Loucy (cell line): ENCODE results near the gene LY6G5C.

ENCODE experiments used
- H2AFZ ChIP-seq: fragments of 200-600 bp; sonication (generic); 2 replicates; pipeline ENCODE4 v1.6.0; 2016; ENCODE audit warnings: antibody characterized with exemption, mild to moderate bottlenecking, low read length, moderate library complexity
- H3F3A ChIP-seq: fragments of 200-600 bp; 2 replicates; pipeline ENCODE4 v1.6.0; 2016; ENCODE audit warnings: antibody characterized with exemption, low read depth, mild to moderate bottlenecking
- H3K27me3 ChIP-seq: fragments of 200-600 bp; sonication (generic); 2 replicates; pipeline ENCODE4 v1.6.1; 2014; ENCODE audit warnings: low read length, mild to moderate bottlenecking; ENCODE audit not compliant: insufficient read depth, poor library complexity, severe bottlenecking
- H3K36me3 ChIP-seq: fragments of 200-600 bp; sonication (generic); 2 replicates; pipeline ENCODE4 v1.6.1; 2016; ENCODE audit warnings: low read length; ENCODE audit not compliant: insufficient read depth
- H3K4me1 ChIP-seq: fragments of 200-600 bp; sonication (generic); 2 replicates; pipeline ENCODE4 v1.5.1; 2014; ENCODE audit warnings: low read length, mild to moderate bottlenecking; ENCODE audit not compliant: insufficient read depth, poor library complexity, severe bottlenecking
- H3K4me2 ChIP-seq: fragments of 200-600 bp; sonication (generic); 2 replicates; pipeline ENCODE4 v1.6.0; 2014; ENCODE audit warnings: antibody characterized with exemption, low read length, low read depth, mild to moderate bottlenecking; ENCODE audit not compliant: poor library complexity, severe bottlenecking
- H3K4me3 ChIP-seq: fragments of 200-600 bp; sonication (generic); 2 replicates; pipeline ENCODE4 v1.5.1; 2014; ENCODE audit warnings: low read length, mild to moderate bottlenecking, mixed read lengths; ENCODE audit not compliant: poor library complexity, severe bottlenecking
- H3K79me2 ChIP-seq: fragments of 200-600 bp; sonication (generic); 2 replicates; pipeline ENCODE4 v1.6.1; 2014; ENCODE audit warnings: low read length; ENCODE audit not compliant: insufficient read depth
- H3K9ac ChIP-seq: fragments of 200-600 bp; sonication (generic); 2 replicates; pipeline ENCODE4 v1.6.0; 2014; ENCODE audit warnings: mild to moderate bottlenecking, low read depth, low read length, moderate library complexity; ENCODE audit not compliant: poor library complexity, severe bottlenecking
- H3K9me2 ChIP-seq: fragments of 200-600 bp; sonication (generic); replicated peaks from 2 replicates; pipeline ENCODE4 v1.6.1; 2016; ENCODE audit warnings: low read depth, low read length, mixed read lengths
- H3K9me3 ChIP-seq: fragments of 200-600 bp; sonication (generic); 2 replicates; pipeline ENCODE4 v1.6.1; 2014; ENCODE audit warnings: mild to moderate bottlenecking, antibody characterized with exemption, low read length, low read depth; ENCODE audit not compliant: insufficient read depth
- H4K20me1 ChIP-seq: fragments of 200-600 bp; sonication (generic); 2 replicates; pipeline ENCODE4 v1.6.0; 2014; ENCODE audit warnings: antibody characterized with exemption, low read length, mild to moderate bottlenecking; ENCODE audit not compliant: insufficient read depth, poor library complexity, severe bottlenecking
- EZH2phosphoT487 ChIP-seq: fragments of 200-600 bp; IDR thresholded peaks from 2 replicates; pipeline ENCODE4 v1.6.1; 2018; ENCODE audit warnings: antibody characterized with exemption, mild to moderate bottlenecking, moderate library complexity, borderline replicate concordance
- TF ChIP-seq, protein P1 (sequence below): fragments of 200-600 bp; sonication (generic); conservative IDR thresholded peaks from 2 replicates; pipeline ENCODE4 v1.5.1; 2014; ENCODE audit warnings: mild to moderate bottlenecking, antibody characterized with exemption, low read length

Gene LY6G5C

GRCh38 chr6:31662124-31662723, 18.6 kb downstream of the LY6G5C start:
- no peaks in the 10 kb centered on the region for H3K9me2 ChIP-seq
- H3K4me2 ChIP-seq: peak overlapping the region; percentile 95
- peaks cover 20% of the 10 kb centered on the region for H4K20me1 ChIP-seq
- TF ChIP-seq, protein P1, sequence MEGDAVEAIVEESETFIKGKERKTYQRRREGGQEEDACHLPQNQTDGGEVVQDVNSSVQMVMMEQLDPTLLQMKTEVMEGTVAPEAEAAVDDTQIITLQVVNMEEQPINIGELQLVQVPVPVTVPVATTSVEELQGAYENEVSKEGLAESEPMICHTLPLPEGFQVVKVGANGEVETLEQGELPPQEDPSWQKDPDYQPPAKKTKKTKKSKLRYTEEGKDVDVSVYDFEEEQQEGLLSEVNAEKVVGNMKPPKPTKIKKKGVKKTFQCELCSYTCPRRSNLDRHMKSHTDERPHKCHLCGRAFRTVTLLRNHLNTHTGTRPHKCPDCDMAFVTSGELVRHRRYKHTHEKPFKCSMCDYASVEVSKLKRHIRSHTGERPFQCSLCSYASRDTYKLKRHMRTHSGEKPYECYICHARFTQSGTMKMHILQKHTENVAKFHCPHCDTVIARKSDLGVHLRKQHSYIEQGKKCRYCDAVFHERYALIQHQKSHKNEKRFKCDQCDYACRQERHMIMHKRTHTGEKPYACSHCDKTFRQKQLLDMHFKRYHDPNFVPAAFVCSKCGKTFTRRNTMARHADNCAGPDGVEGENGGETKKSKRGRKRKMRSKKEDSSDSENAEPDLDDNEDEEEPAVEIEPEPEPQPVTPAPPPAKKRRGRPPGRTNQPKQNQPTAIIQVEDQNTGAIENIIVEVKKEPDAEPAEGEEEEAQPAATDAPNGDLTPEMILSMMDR: no peak
- TF ChIP-seq EZH2phosphoT487: no peak
- no peaks in the 10 kb centered on the region for H3K9me3 ChIP-seq
- H3K9ac ChIP-seq: no peak overlapping the region
- peaks cover 59% of the 10 kb centered on the region for H3K4me1 ChIP-seq
- no peaks in the 10 kb centered on the region for H3F3A ChIP-seq
- H3K27me3 ChIP-seq: no peaks in the 10 kb centered on the region
- peaks cover under 1% of the 10 kb centered on the region; the same call in 1 of the 2 replicates for H3K36me3 ChIP-seq
- H3K79me2 ChIP-seq: peaks cover 69% of the 10 kb centered on the region
- H3K4me3 ChIP-seq: no peak overlapping the region
- no peak overlapping the region for H2AFZ ChIP-seq

DNA sequence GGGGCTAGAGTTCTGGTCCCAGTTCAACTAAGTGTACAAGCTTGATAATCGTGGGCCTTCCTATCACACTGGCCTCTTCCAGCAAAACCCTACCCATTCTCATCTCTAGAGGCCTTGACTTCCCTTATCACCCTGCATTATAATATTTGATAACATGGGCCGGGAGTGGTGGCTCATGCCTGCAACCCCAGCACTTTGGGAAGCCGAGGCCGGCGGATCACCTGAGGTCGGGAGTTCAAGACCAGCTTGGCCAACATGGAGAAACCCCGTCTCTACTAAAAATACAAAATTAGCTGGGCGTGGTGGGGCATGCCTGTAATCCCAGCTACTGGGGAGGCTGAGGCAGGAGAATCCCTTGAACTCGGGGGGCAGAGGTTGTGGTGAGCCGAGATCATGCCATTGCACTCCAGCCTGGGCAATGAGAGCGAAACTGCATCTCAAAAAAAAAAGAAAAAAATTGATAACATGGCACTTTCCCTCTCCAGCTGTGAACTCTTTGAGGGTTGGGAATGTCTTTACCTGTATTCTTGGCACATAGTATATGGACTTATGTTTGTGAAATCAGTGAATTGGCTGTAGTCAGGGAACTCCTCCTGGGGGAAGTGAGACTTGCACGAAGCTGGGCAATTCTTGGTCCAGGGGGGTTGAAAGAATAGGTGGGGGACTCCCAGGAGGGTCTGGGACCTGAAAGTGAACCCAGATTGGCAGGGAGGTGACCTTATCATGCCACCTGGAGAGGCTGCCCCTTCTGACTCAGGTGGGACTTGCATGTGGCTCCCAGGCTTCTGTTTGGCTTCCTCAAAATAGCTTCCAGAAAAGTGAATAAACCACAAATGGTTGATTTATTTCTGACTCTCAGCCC, 19.4 kb downstream of the LY6G5C start:
- Histone ChIP-seq H3K4me1 (peaks cover 53% of the 10 kb centered on the region), H3K9me2 (no peaks in the 10 kb centered on the region), H3K9ac (peak overlapping the region; percentile 88), H3K27me3 (no peaks in the 10 kb centered on the region), H3K4me3 (peak overlapping the region; percentile 92), H2AFZ (no peak overlapping the region), H3K36me3 (no peaks in the 10 kb centered on the region), H3K79me2 (peaks cover 61% of the 10 kb centered on the region), H4K20me1 (peaks cover 15% of the 10 kb centered on the region), H3K9me3 (no peaks in the 10 kb centered on the region), H3F3A (no peaks in the 10 kb centered on the region), H3K4me2 (peak overlapping the region; percentile 93)
- TF ChIP-seq, protein P1: no peak
- no peak for TF ChIP-seq EZH2phosphoT487

DNA sequence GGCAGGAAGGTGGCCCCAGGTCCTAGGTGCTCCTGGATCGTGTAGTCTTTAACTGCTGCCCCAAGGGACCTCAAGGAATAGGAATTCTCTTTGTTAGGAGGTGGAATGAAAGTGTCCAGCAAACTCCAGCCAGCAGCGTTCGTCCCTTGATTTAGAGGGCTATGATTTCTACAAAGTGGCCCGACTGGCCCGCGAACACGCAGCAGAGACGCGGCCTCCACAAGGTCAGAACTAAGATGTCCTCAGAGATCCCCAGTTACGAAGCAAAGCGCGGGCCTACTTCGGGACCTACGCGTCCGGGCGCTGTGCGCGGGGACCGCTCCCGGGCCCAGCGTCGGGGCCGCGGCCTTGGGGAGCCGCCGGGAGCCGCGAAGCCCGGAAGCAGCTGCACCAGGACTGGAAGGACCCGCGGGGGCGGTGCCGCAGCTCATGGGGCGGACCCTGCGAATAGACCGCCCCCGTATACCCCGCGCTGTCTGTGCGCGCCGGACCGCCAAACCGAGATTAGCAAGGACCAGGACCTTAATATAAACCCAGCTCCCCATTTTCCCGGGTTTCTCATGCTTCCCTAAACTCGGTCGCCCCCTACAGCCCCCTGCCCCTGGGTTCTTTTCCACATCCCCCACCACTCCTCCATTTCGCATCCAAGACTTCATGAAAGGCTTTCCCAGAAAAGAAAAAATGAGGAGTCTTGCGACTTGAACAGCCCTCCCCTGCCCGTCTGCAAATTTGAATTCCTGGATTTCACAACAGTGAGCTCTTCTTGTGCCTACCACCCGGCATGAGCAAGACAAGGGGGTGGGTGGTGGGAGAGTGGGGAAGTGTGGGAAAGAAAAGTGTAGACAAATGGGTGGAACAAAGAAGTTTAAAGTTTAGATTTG, 20.2 kb downstream of the LY6G5C start, which contains the start of gene C6orf47:
Gene C6orf47 (minus strand): TSS at position 398 of the 881 bp plus-strand sequence. CDS start 831 bp downstream, outside the sequence.
- Histone ChIP-seq H3K79me2 (peaks cover 56% of the 10 kb centered on the region), H3K4me2 (peak within 1 kb of the TSS; percentile 93), H3K9ac (peak within 1 kb of the TSS; percentile 88), H3F3A (no peaks in the 10 kb centered on the region), H3K9me3 (no peaks in the 10 kb centered on the region), H4K20me1 (peaks cover 10% of the 10 kb centered on the region), H3K27me3 (no peaks in the 10 kb centered on the region), H3K9me2 (no peaks in the 10 kb centered on the region), H3K36me3 (no peaks in the 10 kb centered on the region), H3K4me3 (peak within 1 kb of the TSS; percentile 92), H3K4me1 (peaks cover 51% of the 10 kb centered on the region), H2AFZ (peak within 1 kb of the TSS; percentile 50; the same call in 1 of the 2 replicates)
- TF ChIP-seq EZH2phosphoT487: no peak
- TF ChIP-seq, protein P1: no peak
